Mesothelial cell of epicardium (in vitro differentiated cells): Measurements from ENCODE around the gene ASTN2. TPM values are rescaled to one million over a fixed set of nuclear protein-coding genes. Genes with fewer than 3 reads are reported as not detected.

Experiments
- DNase-seq, 2 experiments: peaks; one replicate each; pipeline ENCODE4 v3.0.0; 2021; ENCODE audit warnings: low spot score in 2 of 2; ENCODE audit not compliant: unreplicated experiment in 2 of 2
- H3K27ac Mint-ChIP-seq: 2 replicates; pipeline ENCODE4 v1.8.0; 2021; ENCODE audit warnings: mixed read lengths
- H3K27me3 Mint-ChIP-seq: 2 replicates; pipeline ENCODE4 v1.8.0; 2021; ENCODE audit warnings: low read depth, mixed read lengths
- H3K36me3 Mint-ChIP-seq: 2 replicates; pipeline ENCODE4 v1.8.0; 2021; ENCODE audit warnings: mixed read lengths
- H3K4me1 Mint-ChIP-seq: 2 replicates; pipeline ENCODE4 v1.8.0; 2021; ENCODE audit warnings: mixed read lengths
- H3K4me3 Mint-ChIP-seq: 2 replicates; pipeline ENCODE4 v1.8.0; 2021; ENCODE audit warnings: mild to moderate bottlenecking, moderate library complexity, mixed read lengths
- H3K9me3 Mint-ChIP-seq: 2 replicates; pipeline ENCODE4 v1.8.0; 2021; ENCODE audit warnings: mixed read lengths
- total RNA-seq: library from RNA; stranded (reverse); gene quantifications from 3 replicates; pipeline ENCODE4 v1.2.1, GENCODE V29; 2021
- TF ChIP-seq, protein P1 (sequence below): fragments of 200-600 bp; sonication (generic); IDR thresholded peaks from one replicate; pipeline ENCODE4 v1.5.0; 2021; ENCODE audit warnings: antibody characterized with exemption; ENCODE audit not compliant: unreplicated experiment

The ASTN2 gene
- total RNA-seq, 1 donor from 2014 or later = 12.2 TPM

DNA sequence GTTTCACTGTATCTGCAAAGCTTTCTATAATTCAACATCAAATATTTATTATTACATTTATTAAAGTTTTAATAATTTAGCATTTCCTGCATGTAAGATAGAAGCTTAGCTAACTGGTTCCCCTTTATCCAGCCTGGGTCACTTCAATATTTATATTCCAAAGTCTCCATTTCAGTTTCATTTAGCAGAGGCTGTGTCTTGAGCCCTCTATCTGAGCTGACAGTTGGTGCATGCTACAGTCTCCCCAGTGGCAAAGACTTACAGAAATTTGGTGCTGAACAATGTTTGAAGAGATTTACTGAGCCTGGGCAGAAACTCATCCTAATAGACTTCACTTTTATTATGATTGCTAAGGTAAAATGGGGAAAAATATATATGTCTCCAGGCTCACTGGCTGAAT lies 448.7 kb downstream of the ASTN2 start:
- H3K9me3 Mint-ChIP-seq = no peaks in the 10 kb centered on the region
- no peaks in the 10 kb centered on the region for H3K36me3 Mint-ChIP-seq
- no peak overlapping the region for H3K4me3 Mint-ChIP-seq
- TF ChIP-seq, protein P1, sequence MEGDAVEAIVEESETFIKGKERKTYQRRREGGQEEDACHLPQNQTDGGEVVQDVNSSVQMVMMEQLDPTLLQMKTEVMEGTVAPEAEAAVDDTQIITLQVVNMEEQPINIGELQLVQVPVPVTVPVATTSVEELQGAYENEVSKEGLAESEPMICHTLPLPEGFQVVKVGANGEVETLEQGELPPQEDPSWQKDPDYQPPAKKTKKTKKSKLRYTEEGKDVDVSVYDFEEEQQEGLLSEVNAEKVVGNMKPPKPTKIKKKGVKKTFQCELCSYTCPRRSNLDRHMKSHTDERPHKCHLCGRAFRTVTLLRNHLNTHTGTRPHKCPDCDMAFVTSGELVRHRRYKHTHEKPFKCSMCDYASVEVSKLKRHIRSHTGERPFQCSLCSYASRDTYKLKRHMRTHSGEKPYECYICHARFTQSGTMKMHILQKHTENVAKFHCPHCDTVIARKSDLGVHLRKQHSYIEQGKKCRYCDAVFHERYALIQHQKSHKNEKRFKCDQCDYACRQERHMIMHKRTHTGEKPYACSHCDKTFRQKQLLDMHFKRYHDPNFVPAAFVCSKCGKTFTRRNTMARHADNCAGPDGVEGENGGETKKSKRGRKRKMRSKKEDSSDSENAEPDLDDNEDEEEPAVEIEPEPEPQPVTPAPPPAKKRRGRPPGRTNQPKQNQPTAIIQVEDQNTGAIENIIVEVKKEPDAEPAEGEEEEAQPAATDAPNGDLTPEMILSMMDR = no peak
- H3K27me3 Mint-ChIP-seq = peaks cover 19% of the 10 kb centered on the region
- no peak overlapping the region for H3K27ac Mint-ChIP-seq
- DNase-seq = no peak
- no peaks in the 10 kb centered on the region for H3K4me1 Mint-ChIP-seq

DNA sequence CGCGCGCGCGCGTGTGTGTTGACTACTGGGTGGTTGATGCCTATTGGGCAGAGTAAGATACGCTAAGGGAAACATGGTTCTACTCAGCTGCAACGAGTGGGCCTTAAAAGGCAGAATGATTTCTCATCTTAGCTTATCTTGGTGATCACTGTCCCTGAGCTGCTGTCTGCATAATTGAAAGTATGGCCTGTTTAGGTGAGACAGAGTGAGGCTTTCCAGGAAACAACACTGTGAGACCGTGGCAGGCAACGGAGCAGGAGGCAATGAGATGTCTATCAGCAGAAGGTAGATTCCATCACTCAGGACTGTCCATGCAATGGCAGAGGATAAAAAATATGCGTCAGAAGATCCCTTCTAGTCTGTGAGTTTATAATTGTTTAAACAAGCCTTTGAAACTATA lies 450.6 kb downstream of the ASTN2 start:
- H3K36me3 Mint-ChIP-seq = no peaks in the 10 kb centered on the region
- H3K9me3 Mint-ChIP-seq = no peaks in the 10 kb centered on the region
- no peaks in the 10 kb centered on the region for H3K4me1 Mint-ChIP-seq
- no peak overlapping the region for H3K27ac Mint-ChIP-seq
- H3K27me3 Mint-ChIP-seq = peaks cover 25% of the 10 kb centered on the region
- DNase-seq = no peak
- no peak overlapping the region for H3K4me3 Mint-ChIP-seq
- TF ChIP-seq, protein P1 = no peak

- H3K27ac Mint-ChIP-seq = no peak overlapping the region
- H3K36me3 Mint-ChIP-seq = no peaks in the 10 kb centered on the region
- DNase-seq = peak in 1 of 2 experiments; percentile 43
- TF ChIP-seq, protein P1 = no peak
- H3K27me3 Mint-ChIP-seq = peaks cover 45% of the 10 kb centered on the region
- H3K4me3 Mint-ChIP-seq = no peak overlapping the region
- no peaks in the 10 kb centered on the region for H3K4me1 Mint-ChIP-seq
- H3K9me3 Mint-ChIP-seq = no peaks in the 10 kb centered on the region
These were observed 455.0 kb downstream of the ASTN2 start for GRCh38 chr9:116959809-116960208.

- Mint-ChIP-seq H3K27ac (no peak overlapping the region), H3K27me3 (peaks cover 45% of the 10 kb centered on the region), H3K9me3 (no peaks in the 10 kb centered on the region), H3K36me3 (no peaks in the 10 kb centered on the region), H3K4me3 (no peak overlapping the region), H3K4me1 (no peaks in the 10 kb centered on the region)
- no peak for DNase-seq
- TF ChIP-seq, protein P1 = no peak
These were observed 456.0 kb downstream of the ASTN2 start for GRCh38 chr9:116958881-116959280.

GRCh38 chr9:116954731-116955130 lies 460.1 kb downstream of the ASTN2 start:
- TF ChIP-seq, protein P1 = no peak
- H3K4me1 Mint-ChIP-seq = no peaks in the 10 kb centered on the region
- H3K4me3 Mint-ChIP-seq = no peak overlapping the region
- H3K27me3 Mint-ChIP-seq = peaks cover 27% of the 10 kb centered on the region
- H3K27ac Mint-ChIP-seq = no peak overlapping the region
- no peaks in the 10 kb centered on the region for H3K36me3 Mint-ChIP-seq
- DNase-seq = no peak
- no peaks in the 10 kb centered on the region for H3K9me3 Mint-ChIP-seq

DNA sequence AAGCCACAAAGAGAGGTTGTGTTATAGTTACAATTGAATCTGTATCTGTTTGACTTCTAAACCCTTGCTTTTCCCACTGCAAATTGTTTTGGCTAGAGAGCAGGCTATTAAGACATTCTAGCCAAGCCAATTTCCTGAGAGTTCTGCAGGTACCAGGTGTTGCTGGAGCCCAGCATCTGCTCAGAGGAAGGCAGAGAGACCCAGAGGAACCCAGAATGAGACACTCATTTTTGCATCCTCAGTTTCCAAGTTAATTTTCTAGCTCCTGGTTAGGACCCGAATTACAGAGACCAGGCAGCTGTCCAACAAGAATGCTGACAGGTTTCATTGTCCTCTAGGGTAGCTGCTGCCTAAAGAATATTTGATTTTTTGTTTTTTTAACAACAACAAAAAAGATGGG lies 461.6 kb downstream of the ASTN2 start:
- TF ChIP-seq, protein P1 = no peak
- Mint-ChIP-seq H3K36me3 (no peaks in the 10 kb centered on the region), H3K27ac (no peak overlapping the region), H3K27me3 (peaks cover 13% of the 10 kb centered on the region), H3K9me3 (no peaks in the 10 kb centered on the region), H3K4me3 (no peak overlapping the region), H3K4me1 (no peaks in the 10 kb centered on the region)
- DNase-seq = no peak
